HG03097 (cell line): Measurements from ENCODE around the gene TMEM31.
"Not testable (repeated sequence)": the region's sequence is repeated elsewhere in the genome, so short reads cannot be mapped to it uniquely, and the experiment has no call there.

Source experiments
- ATAC-seq: cut with Tn5 transposase; IDR thresholded peaks from one replicate; pipeline ENCODE4 v1.9.1; 2021; ENCODE audit not compliant: unreplicated experiment, low FRiP score

The TMEM31 gene

DNA sequence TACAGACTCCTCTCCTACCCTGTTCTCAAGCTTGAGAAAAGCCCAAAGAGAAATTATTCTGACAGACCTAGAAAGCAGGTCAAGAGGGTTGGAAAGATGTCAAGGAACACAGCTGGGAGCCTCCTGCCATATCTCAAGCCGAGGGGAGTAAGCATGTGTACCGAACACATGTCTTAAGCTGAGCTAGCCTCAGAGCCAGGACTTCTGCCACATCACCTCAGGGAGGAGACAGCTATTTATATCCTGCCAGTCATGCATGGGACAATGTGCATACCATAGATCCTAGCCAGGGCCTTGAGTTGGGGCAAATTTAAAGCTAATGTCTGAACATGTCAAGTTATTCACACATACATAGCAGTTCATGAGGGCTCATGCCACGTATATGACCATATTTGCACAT, 11.8 kb downstream of the TMEM31 start:
- no peak for ATAC-seq

DNA sequence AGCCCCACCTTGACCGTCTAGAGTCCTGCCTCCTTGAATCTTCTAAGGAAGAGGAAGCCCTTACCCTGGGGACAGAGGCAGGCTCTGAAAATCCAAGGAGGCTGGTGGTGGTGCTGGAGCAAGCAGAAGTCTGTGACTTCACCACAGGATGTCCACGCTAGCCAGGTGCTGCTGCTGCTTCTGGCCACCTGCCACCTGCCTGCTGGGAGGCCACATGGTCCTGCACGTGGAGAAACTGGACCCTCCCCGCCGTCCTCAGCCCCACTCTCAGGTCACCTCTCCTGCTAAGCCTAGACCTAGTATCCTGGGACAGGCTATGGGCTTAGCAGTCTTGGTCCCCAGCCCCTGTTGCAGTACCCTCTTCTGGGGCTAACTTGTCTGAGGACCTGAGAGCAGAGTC, 15.8 kb downstream of the TMEM31 start:
- no peak for ATAC-seq

DNA sequence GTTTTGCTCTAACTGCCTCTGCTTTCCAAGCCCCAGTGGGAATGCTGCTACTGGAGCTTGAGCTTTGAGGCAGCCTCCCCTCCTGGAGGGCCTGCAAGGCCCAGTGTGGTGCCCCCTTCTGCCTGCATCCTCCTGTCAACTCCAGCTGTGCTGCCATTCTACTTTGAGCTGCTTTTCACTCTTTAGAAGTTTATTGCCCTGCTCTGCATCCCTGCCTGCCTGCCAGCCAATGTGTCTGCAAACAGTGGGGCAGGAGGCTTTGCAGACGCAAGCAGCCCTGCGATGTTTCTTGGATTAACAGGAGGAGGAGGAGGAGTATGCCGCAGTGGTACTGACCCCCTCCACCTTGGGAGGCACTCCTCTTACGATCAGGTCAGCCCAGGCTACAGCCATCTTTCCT, 16.4 kb downstream of the TMEM31 start:
- no peak for ATAC-seq

DNA sequence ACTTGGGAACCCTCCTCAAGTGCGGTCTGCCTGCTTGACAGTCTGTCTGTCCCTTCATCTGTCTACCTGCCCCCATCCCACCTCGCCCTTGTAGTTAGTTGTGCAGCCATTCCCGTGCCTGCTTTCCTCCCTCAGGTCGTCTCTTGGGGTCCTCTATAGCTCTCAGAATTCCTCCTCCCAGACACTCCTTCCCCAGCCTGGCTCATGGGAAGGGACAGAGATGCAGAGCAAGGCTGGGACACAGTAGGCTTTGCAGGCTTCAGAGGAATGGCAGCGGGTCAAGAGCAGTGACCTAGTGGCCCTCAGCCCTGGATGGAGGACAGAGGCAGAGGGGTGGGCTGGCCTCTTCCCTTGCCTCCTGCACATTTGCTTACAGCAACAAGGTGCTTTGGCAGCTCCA, 18.3 kb downstream of the TMEM31 start:
- ATAC-seq = no peak

DNA sequence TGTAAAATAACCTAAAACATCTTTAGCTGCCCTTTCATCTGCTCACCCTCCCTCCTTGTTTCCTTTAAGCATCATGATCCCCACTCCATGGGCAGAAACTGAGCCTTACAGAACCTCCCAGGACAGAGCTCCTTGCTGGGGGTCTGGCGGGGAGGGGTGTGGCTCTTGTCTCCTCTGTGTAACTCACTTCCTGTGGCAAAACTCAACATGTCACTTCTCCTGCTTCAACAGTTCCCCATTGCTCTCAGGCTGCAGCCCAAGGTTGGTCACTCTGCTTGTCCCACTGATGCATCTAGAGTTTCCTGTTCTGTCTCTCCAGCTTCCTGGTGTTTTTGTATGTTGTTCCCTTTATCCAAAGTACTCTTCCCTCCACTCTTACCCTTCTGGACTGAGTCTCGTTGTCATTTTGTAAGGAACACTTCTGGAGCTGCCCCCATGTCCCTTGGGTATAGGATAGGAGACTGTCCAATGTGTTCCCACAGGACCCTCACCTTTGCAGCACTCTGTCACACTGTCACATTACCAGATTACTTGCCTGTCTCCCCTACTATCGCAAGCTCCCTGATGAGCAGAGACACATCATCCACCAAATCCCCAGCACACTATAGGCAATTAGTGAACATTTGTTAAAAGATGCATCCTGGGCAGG, 19.6 kb downstream of the TMEM31 start:
- ATAC-seq = no peak

DNA sequence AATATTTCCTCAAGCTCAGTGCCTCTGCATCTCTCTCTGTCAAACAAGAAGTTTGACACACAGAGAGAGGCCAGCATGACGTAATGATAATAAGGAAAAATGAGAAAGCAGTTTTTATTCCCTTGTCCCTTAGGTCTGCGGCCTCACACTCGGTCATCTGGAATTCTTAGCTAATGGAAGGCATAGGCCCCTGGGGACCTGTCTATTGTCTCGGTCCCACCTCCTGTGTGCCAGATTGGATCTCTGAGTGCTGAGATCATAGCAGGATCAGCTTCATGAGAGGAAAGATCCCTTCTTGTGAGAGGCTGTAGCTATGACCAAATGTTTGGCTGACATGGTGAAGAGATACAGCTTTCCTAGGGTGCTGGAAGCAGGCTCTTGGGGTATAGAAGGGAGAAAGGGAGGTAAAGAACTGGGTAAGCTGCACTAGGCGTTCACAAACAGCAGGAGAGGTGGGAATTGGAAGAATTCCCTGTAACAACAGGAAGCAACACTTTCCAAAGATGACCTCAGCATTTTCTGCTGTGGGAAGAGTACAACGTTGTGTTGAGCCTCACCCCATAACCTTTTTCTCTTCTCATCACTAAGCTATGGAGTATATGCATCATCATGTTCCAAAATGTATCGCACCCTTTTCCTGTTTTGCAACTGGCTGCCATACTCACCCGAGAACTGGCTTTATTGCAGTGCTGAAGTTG, 20.2 kb downstream of the TMEM31 start:
- no peak for ATAC-seq

DNA sequence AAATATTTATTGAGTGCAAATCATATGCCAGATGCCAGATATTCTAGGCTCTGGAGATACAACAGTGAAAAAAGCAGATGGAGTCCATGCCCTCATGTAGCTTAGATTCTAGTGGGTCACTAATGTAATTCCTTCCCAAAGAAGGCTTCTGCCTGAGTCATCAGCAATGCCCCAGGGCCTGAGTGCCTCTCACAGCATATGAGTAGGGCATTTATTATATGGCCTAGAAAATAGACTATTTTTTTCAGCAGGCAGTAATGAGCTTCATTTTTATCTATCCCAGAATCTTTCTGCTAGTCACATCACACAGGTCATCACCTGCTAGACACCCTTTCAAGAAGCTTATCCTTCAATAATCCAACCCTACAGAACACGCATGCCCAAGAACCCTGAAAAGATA, 22.3 kb downstream of the TMEM31 start:
- ATAC-seq = no peak

DNA sequence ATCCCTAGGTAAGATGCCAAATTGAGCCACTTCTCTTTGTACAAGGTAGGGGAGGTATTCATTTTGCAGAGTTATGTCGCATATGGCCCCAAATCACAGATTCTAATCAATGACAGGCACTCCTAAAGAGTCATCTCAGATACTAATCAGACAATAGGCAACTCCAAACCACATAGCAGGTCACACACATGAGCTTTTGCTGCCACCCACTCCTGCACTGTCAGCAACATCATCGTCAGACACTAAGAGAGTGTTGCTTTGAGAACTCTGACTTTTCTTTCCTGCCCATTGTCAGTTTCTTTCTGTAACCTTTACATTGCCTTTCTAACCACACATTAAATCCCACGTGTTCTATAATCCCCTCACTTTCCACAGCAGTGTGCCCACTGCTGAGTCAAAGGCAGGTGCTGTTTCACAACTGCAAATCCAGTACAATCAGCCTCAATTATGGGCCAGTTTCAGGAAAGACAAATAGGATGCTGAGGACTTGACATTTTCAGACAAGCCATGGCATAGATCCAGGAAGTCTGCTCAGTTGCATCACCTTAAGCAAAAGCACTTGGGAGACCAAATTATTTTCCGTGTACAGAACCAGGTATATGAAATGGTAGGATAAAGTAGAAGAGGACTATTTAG, 23.5 kb downstream of the TMEM31 start:
- no peak for ATAC-seq

DNA sequence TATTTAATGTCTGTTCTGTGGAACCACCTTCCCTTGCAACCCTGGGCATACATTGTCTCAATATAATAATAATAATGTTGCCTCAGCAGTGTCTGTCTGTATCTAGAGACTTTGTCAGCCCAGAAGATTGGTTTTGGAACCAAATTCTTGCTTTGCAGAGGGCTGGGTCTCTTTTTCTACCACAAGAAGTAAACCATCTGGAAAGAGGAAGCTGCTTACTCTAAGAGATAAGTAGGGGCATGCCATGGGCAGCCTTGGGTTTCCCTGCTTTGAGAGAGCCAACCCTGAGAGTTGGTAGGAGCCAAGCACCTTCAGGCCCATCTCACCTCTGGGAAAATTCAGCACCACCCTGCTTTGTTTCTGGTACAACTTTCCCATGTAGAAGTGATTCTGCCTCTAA, 27.0 kb downstream of the TMEM31 start:
- ATAC-seq = no peak

DNA sequence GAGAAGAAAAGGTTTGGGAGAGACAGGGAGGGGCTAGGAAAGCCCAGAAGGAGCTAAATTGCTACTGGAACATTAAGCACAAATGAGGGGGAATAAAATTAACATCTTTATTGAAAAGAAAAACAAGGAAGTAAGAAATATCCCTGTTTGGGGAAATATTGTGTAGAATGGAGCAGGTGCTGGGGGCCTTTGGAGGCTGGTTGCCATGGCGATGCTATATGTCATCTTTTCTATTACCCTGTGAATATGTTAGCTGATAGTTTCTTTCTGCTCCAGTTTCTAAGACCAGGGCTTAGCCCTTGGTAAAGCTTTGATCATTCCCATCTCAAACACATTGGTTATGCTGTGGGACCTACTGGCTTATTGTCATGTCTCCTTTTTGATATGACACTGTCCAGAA, 28.7 kb downstream of the TMEM31 start:
- no peak for ATAC-seq

DNA sequence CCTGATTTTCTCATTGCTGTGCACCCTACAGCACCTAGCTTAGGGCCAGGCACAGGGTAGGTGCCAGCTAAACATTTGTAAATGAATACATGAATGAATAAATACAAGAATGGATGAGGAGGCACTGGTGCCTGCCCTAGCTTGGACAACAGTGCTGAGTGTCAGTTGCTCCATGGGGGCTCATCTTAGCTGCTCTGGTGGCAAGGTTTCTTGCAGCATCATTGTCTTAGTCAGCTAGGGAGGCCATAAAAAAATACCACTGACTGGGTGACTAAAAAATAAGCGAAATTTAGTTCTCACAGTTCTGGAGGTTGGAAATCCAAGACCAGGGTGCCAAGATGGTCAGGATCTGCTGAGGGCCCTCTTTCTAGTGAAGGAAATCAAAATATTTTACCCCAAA, 31.2 kb downstream of the TMEM31 start:
- no peak for ATAC-seq

DNA sequence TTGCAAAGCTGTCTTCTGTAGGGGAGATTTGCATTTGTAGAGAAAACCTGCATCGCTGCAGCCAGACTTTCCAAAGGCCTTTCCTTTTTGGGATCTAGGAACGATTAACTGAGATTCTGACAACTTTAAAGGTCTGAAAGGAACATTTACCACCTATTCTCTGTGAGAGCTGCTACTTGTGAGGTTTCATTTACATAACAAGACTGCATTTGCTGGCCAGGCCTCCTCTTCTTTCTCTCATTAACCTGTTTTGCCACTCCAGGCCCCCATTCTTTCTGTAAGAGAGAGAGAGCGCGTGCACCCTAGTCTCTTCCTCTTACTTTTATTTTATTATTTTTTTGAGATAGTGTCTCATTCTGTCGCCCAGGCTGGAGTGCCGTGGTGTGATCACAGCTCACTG, 31.6 kb downstream of the TMEM31 start:
- no peak for ATAC-seq

DNA sequence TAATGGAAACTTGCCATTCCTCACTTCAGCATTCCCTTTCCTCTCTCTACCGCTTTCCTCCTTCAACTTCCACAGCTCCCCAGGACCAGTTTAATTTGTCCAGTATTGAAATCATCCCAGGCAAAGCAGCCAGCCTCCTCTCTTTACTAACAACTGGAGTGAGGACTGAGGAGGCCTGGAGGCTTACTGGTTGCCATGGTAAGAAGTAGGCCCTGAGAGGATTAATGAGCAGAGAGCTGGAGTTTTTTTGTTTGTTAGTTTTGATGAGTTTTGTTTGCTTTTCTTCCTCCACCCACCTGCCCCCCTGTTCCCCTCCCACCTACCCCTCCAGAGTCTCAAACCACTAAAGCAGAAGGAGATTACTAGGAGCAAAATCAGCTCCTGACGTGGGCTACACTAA, 36.5 kb downstream of the TMEM31 start:
- ATAC-seq = no peak

DNA sequence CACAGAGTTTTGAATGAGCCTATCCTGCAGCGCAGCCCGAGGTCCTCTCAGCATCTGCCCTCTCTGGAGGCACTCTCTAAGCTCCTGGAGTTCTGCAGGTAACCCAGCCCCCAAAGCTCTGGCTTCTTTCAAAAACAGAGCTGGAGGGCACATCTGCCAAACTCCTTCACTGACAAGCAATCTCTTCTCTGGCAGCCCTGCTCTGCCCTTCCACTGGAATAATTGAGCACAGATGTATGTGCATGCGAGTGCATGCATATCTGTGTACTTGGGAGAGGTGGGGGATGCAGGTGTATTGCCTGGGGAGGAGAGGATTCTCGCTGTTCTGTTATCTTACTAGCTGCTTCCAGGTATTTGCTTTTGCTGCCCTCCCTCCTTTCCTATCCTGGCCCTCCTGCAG, 43.7 kb downstream of the TMEM31 start:
- ATAC-seq = no peak

DNA sequence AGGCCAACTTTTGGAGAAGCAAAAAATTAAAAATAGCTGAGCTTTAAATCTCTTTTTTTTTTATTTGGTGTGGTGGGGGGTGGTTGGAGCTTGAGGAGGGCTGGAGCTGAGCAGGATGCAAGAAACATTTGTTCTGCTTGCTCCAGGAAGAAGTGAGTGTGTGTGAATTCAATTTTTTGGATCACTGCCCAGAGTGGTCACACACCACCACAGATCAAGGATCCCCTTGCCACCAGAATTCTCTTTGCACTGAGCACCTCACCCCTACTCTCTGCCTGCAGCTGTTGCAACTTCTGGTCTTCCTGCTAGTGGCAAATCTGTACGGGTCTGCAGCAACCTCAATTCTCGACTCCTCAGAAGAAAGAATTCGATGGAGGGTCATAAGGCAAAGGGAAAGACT, 46.0 kb downstream of the TMEM31 start:
- ATAC-seq = no peak

DNA sequence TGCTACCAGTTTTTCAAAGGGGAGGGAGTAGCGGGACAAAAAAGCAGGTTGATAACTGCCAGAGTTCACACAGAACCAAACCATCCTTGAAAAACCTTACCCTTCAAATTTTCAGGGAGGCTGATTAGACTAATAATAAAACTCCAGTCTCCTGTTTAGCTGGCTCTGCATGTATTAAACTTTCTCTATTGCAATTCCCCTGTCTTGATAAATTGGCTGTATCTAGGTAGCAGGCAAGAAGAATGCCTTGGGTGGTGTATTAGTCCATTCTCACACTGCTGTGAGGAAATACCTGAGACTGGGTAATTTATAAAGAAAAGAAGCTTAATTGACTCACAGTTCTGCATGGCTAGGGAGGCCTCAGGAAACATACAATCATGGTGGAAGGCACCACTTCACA, 47.8 kb downstream of the TMEM31 start:
- ATAC-seq = no peak

DNA sequence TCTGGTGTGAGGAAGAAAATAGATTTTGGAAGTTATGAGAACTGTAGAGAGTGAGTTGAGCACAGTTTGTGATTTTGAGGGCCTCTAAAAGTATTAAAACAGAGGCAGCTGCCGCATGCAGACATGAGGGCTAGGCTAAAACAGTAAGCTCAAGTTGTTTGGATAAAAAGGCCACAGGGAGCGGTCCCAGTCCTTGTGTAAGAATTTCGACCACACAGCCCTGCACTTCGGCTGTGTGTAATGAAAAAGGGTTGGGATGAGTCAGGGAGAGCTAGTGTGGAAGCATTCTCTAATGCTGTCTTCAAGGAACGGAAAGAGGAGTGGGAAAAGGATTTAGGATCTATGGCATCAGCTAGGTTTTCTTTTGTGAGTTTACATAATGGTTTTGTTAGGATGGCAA, 52.8 kb downstream of the TMEM31 start:
- not testable (repeated sequence) for ATAC-seq
